Neural crest cell (in vitro differentiated cells): ENCODE data around the gene TANC2. TPM values are rescaled to one million over a fixed set of nuclear protein-coding genes. Genes with fewer than 3 reads are reported as not detected.

Experiments
- DNase-seq: peaks from one replicate; pipeline ENCODE4 v3.0.0; 2021; ENCODE audit warnings: low read depth, mixed read lengths, low spot score
- H3K27ac Mint-ChIP-seq: one replicate; pipeline ENCODE4 v1.8.0; 2021; ENCODE audit warnings: mild to moderate bottlenecking, mixed read lengths; ENCODE audit not compliant: unreplicated experiment
- H3K27me3 Mint-ChIP-seq: 2 replicates; pipeline ENCODE4 v1.8.0; 2021; ENCODE audit warnings: low read depth, mild to moderate bottlenecking, mixed read lengths
- H3K36me3 Mint-ChIP-seq: 2 replicates; pipeline ENCODE4 v1.8.0; 2021; ENCODE audit warnings: low read depth, mild to moderate bottlenecking, mixed read lengths
- H3K4me1 Mint-ChIP-seq: 2 replicates; pipeline ENCODE4 v1.8.0; 2021; ENCODE audit warnings: mixed read lengths
- H3K4me3 Mint-ChIP-seq: one replicate; pipeline ENCODE4 v1.8.0; 2021; ENCODE audit warnings: mild to moderate bottlenecking, mixed read lengths
- H3K9me3 Mint-ChIP-seq: 2 replicates; pipeline ENCODE4 v1.8.0; 2021; ENCODE audit warnings: mixed read lengths
- microRNA-seq: library from miRNA; unstranded; fragments of <30 nt; microRNA quantifications from one replicate; pipeline ENCODE4, GENCODE V29; 2020
- total RNA-seq: library from RNA; stranded (reverse); gene quantifications from 2 replicates; pipeline ENCODE4 v1.2.1, GENCODE V29; 2021
- TF ChIP-seq, protein P1 (sequence below): fragments of 200-600 bp; sonication (generic); conservative IDR thresholded peaks from 2 replicates; pipeline ENCODE4 v1.5.0; 2021; ENCODE audit warnings: antibody characterized with exemption, mild to moderate bottlenecking

The TANC2 gene
- total RNA-seq, 1 donor from 2014 or later, result 37.8 TPM

DNA sequence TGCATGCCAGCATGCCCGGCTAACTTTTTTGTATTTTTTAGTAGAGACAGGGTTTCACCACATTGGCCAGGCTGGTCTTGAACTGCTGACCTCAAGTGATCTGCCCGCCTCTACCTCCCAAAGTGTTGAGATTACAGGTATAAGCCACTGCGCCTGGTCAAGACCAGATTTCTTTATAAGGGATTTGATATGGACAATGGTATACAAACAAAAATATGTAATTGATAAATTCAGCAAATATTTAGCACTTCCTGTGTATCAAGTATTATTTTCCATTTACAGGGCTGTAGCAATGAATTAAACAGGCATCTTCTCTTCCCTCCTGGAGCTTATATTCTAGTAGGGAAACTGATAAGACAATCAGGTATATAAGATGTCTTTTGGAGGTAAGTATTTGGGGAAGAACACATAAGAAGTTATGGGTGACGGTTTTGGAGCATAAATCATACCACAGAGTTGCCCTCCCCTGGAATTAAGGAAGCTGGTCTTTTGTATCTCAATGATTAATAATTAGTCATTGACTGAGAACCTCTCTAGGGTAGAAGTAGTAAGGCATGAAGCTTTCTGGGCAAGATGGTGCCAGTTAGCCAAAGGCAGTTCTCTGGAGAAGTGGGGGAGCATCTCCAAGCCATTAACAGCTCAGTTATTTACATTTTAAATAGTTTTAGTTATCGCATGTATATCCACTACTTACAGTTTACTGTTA is 35.8 kb downstream of the TANC2 start:
- Mint-ChIP-seq H3K4me1 (no peaks in the 10 kb centered on the region), H3K27ac (no peak overlapping the region), H3K9me3 (peaks cover 6% of the 10 kb centered on the region), H3K4me3 (no peak overlapping the region), H3K36me3 (peaks cover 5% of the 10 kb centered on the region), H3K27me3 (no peaks in the 10 kb centered on the region)
- TF ChIP-seq, protein P1, sequence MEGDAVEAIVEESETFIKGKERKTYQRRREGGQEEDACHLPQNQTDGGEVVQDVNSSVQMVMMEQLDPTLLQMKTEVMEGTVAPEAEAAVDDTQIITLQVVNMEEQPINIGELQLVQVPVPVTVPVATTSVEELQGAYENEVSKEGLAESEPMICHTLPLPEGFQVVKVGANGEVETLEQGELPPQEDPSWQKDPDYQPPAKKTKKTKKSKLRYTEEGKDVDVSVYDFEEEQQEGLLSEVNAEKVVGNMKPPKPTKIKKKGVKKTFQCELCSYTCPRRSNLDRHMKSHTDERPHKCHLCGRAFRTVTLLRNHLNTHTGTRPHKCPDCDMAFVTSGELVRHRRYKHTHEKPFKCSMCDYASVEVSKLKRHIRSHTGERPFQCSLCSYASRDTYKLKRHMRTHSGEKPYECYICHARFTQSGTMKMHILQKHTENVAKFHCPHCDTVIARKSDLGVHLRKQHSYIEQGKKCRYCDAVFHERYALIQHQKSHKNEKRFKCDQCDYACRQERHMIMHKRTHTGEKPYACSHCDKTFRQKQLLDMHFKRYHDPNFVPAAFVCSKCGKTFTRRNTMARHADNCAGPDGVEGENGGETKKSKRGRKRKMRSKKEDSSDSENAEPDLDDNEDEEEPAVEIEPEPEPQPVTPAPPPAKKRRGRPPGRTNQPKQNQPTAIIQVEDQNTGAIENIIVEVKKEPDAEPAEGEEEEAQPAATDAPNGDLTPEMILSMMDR, result no peak
- DNase-seq, result no peak

DNA sequence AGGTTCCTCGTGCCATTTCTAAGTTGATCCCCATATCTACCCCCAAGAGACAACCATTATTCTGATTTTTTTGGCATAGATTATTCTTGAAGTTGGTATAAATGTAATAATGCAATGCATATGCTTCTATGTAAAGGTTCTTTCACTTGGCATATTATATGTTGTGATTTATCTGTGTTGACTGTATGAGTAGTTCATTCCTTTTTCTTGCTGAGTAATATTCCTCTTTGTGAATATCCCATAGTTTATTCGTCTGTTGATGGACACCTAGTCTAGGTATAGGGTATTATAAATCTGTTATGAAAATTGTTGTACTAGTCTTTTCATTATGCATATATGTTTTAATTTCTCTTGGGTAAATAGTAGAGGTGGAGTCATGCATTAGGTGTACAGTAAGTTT is 36.6 kb downstream of the TANC2 start:
- Mint-ChIP-seq H3K36me3 (peaks cover 5% of the 10 kb centered on the region), H3K27ac (no peak overlapping the region), H3K9me3 (peaks cover 6% of the 10 kb centered on the region), H3K27me3 (no peaks in the 10 kb centered on the region), H3K4me1 (no peaks in the 10 kb centered on the region), H3K4me3 (no peak overlapping the region)
- no peak for DNase-seq
- TF ChIP-seq, protein P1, result no peak

GRCh38 chr17:63015824-63016223 is 49.8 kb downstream of the TANC2 start:
- Mint-ChIP-seq H3K4me3 (no peak overlapping the region), H3K36me3 (peaks cover 17% of the 10 kb centered on the region), H3K9me3 (peaks cover 15% of the 10 kb centered on the region), H3K27me3 (no peaks in the 10 kb centered on the region), H3K4me1 (no peaks in the 10 kb centered on the region), H3K27ac (no peak overlapping the region)
- DNase-seq, result no peak
- TF ChIP-seq, protein P1, result no peak

Small RNA genes lying within 50 kb of the gene (microRNA-seq; reads per million reads assigned to microRNA genes)
- gene MIR633, result not detected

Other genes starting within 250 kb of the TANC2 start
- gene MARCHF10, start 157.9 kb upstream of the TANC2 start, total RNA-seq, result 0.23 and 0.25 TPM in 2 replicates